HTERT RPE-1 (cell line): ENCODE data around the gene LHPP.

Experiments
- in situ Hi-C: fragments of 300-500 bp; cut with MboI; formaldehyde crosslinking; loops from 4 replicates; pipeline ENCODE4 v1.14.3; 2020; ENCODE audit warnings: low sequenced_read_pairs

The LHPP gene

GRCh38 chr10:124447751-124448466, 13.7 kb upstream of the LHPP start:
- in situ Hi-C loops, result no loop called here

- in situ Hi-C loops, result no loop called here
Measured at GRCh38 chr10:124448696-124449169, 12.9 kb upstream of the LHPP start.

- in situ Hi-C loops, result no loop called here
Measured at GRCh38 chr10:124449170-124450011, 12.2 kb upstream of the LHPP start.

GRCh38 chr10:124450012-124450782, 11.4 kb upstream of the LHPP start, which contains the start of gene NKX1-2:
Gene NKX1-2, minus strand, starts transcription at chr10:124450035. Its CDS starts 92 bp downstream, at chr10:124449943.
- in situ Hi-C loops, result no loop called here

- in situ Hi-C loops, result no loop called here
Measured at GRCh38 chr10:124450783-124451057, 10.9 kb upstream of the LHPP start.

- in situ Hi-C loops, result no loop called here
Measured at GRCh38 chr10:124451276-124451675, 10.3 kb upstream of the LHPP start.

GRCh38 chr10:124453960-124454610, 7.5 kb upstream of the LHPP start:
- in situ Hi-C loops, result no loop called here

GRCh38 chr10:124455441-124455840, 6.2 kb upstream of the LHPP start:
- in situ Hi-C loops, result no loop called here

- in situ Hi-C loops, result no loop called here
Measured at GRCh38 chr10:124458473-124458872, 3.1 kb upstream of the LHPP start.

- in situ Hi-C loops, result no loop called here
Measured at GRCh38 chr10:124458889-124459288, 2.7 kb upstream of the LHPP start.

- in situ Hi-C loops, result no loop called here
Measured at GRCh38 chr10:124459395-124459794, 2.2 kb upstream of the LHPP start.

- in situ Hi-C loops, result no loop called here
Measured at GRCh38 chr10:124460144-124460543, 1.5 kb upstream of the LHPP start.

- in situ Hi-C loops, result no loop called here
Measured at GRCh38 chr10:124462348-124462695, 699 bp downstream of the LHPP start.

GRCh38 chr10:124464028-124464965, 2.7 kb downstream of the LHPP start:
- in situ Hi-C loops, result no loop called here

- in situ Hi-C loops, result no loop called here
Measured at GRCh38 chr10:124465003-124465776, 3.6 kb downstream of the LHPP start.

GRCh38 chr10:124465777-124466488, 4.3 kb downstream of the LHPP start:
- in situ Hi-C loops, result no loop called here

GRCh38 chr10:124467165-124467564, 5.5 kb downstream of the LHPP start:
- in situ Hi-C loops, result no loop called here

GRCh38 chr10:124468624-124469023, 7.0 kb downstream of the LHPP start:
- in situ Hi-C loops, result no loop called here
